SJCRH30 (cell line): Measurements from ENCODE around the gene SLC13A3. TPM values are rescaled to one million over a fixed set of nuclear protein-coding genes. Genes with fewer than 3 reads are reported as not detected.

Experiments used
- total RNA-seq: library from RNA; depleted of rRNA; stranded (reverse); fragments of >200 nt; shearing (Covaris generic); gene quantifications from 2 replicates; pipeline ENCODE4 v1.2.3, GENCODE V29; 2014; rRNA removed

Gene SLC13A3
- total RNA-seq, 1 experiment from 2014 or later, result not detected

Other genes with a start within 250 kb of the SLC13A3 start
- gene ELMO2, start 244.8 kb downstream of the SLC13A3 start, total RNA-seq, result 51.6 and 54.5 TPM in 2 replicates
- gene ZNF334, start 137.9 kb downstream of the SLC13A3 start, total RNA-seq, result 0.32 and 0.35 TPM in 2 replicates
- not detected in 2 replicates for gene OCSTAMP, start 100.8 kb downstream of the SLC13A3 start, total RNA-seq
- 41.5 and 45.4 TPM in 2 replicates for gene TP53RK, start 38.0 kb upstream of the SLC13A3 start, total RNA-seq
- gene SLC2A10, start 58.2 kb upstream of the SLC13A3 start, total RNA-seq, result 4.6 and 5.1 TPM in 2 replicates
- gene EYA2, start 243.4 kb upstream of the SLC13A3 start, total RNA-seq, result 56.4 and 63.2 TPM in 2 replicates